Testis (tissue), 3 donors: ENCODE data around the gene LAMP2. TPM values are rescaled to one million over a fixed set of nuclear protein-coding genes. Genes with fewer than 3 reads are reported as not detected.

ENCODE experiments used
- DNase-seq: peaks from one replicate; pipeline ENCODE4 v3.0.0-alpha.2; 2019
- H3K27ac ChIP-seq, 2 donors: fragments of 200-600 bp; sonication (generic); one replicate each; pipeline ENCODE4 v1.5.1; 2019
- H3K27me3 ChIP-seq: fragments of 200-600 bp; sonication (generic); one replicate; pipeline ENCODE4 v1.5.1; 2019
- H3K36me3 ChIP-seq: fragments of 200-600 bp; sonication (generic); one replicate; pipeline ENCODE4 v1.5.1; 2017; ENCODE audit warnings: low read depth; ENCODE audit errors: missing control alignments
- H3K4me1 ChIP-seq: fragments of 200-600 bp; sonication (generic); one replicate; pipeline ENCODE4 v1.5.1; 2019
- H3K4me3 ChIP-seq, 2 donors: fragments of 200-600 bp; sonication (generic); one replicate each; pipeline ENCODE4 v1.5.1; 2017 to 2019
- H3K9me3 ChIP-seq: fragments of 200-600 bp; sonication (generic); one replicate; pipeline ENCODE4 v1.5.1; 2017
- CTCF ChIP-seq, 3 experiments: fragments of 450-650 bp in 2 of 3; fragments of 200-600 bp in 1 of 3; sonication (generic) in 1 of 3; IDR thresholded peaks; one replicate each; pipeline ENCODE4 v1.5.1; 2016 to 2019; ENCODE audit warnings: antibody characterized with exemption in 3 of 3, mild to moderate bottlenecking in 2 of 3, moderate library complexity in 1 of 3
- POLR2A ChIP-seq: fragments of 450-650 bp; IDR thresholded peaks from one replicate; pipeline ENCODE4 v1.6.1; 2017; ENCODE audit warnings: antibody characterized with exemption, mild to moderate bottlenecking, moderate library complexity
- WGBS, 2 donors: methylation state at CpG; one replicate each; pipeline ENCODE4 v1.1.5; 2018; 5-methylcytosine and 5-hydroxymethylcytosine counted together
- intact Hi-C: fragments of 100-400 bp; cut with DNase I; formaldehyde crosslinking; loops from one replicate; pipeline ENCODE4 v1.15.1; 2023; ENCODE audit warnings: low total_unique reads
- polyA plus RNA-seq: library from polyadenylated mRNA; stranded (reverse); fragments of 350-450 nt; fragmentation: Illumina TruSeq; extraction: RNeasy Lipid Tissue Mini Kit (QIAGEN cat#74804); gene quantifications from one replicate; pipeline ENCODE4 v1.2.3, GENCODE V29; 2014; ENCODE audit warnings: low read depth, low replicate concordance; ENCODE audit not compliant: insufficient read depth
- total RNA-seq, 2 donors: library from RNA; depleted of rRNA; stranded (reverse); fragments of >200 nt; gene quantifications; one replicate each; pipeline ENCODE4 v1.2.3, GENCODE V29; 2016

Gene LAMP2
- total and polyA plus RNA-seq, 3 donors from 2014 or later: 86.5 to 130 (median 99.3) TPM

GRCh38 chrX:120406638-120407037 is 62.5 kb downstream of the LAMP2 start:
- 57 to 75% methylated on average over 5 of the region's 5 CpGs for WGBS, 2 donors

GRCh38 chrX:120402369-120402768 is 66.7 kb downstream of the LAMP2 start:
- TF ChIP-seq POLR2A (no peak), CTCF (IDR thresholded peaks at IDR 0.05) (no peak)
- Histone ChIP-seq H3K4me1 (no peaks in the 10 kb centered on the region), H3K4me3 (no peak overlapping the region), H3K9me3 (no peaks in the 10 kb centered on the region), H3K27me3 (no peaks in the 10 kb centered on the region), H3K27ac (no peak overlapping the region), H3K36me3 (no peaks in the 10 kb centered on the region)
- intact Hi-C loops: no loop called here
- 86 to 100% methylated on average over 2 of the region's 2 CpGs for WGBS, 2 donors
- DNase-seq: no peak

More at GRCh38 chrX:120406638-120407037, 62.5 kb downstream of the LAMP2 start:
- intact Hi-C loops: no loop called here
- H3K9me3 ChIP-seq: no peaks in the 10 kb centered on the region
- no peak for TF ChIP-seq POLR2A
- no peak for TF ChIP-seq CTCF (IDR thresholded peaks at IDR 0.05)
- H3K36me3 ChIP-seq: no peaks in the 10 kb centered on the region
- no peak for DNase-seq
- no peak overlapping the region for H3K4me3 ChIP-seq
- no peaks in the 10 kb centered on the region for H3K27me3 ChIP-seq
- no peak overlapping the region for H3K27ac ChIP-seq
- no peaks in the 10 kb centered on the region for H3K4me1 ChIP-seq

GRCh38 chrX:120401301-120401700 is 67.8 kb downstream of the LAMP2 start:
- Histone ChIP-seq H3K36me3 (no peaks in the 10 kb centered on the region), H3K4me3 (no peak overlapping the region), H3K27ac (no peak overlapping the region), H3K27me3 (no peaks in the 10 kb centered on the region), H3K9me3 (no peaks in the 10 kb centered on the region), H3K4me1 (no peaks in the 10 kb centered on the region)
- TF ChIP-seq POLR2A (no peak), CTCF (IDR thresholded peaks at IDR 0.05) (no peak)
- DNase-seq: no peak
- intact Hi-C loops: no loop called here

- no peak for DNase-seq
- intact Hi-C loops: no loop called here
- no peak for TF ChIP-seq CTCF (IDR thresholded peaks at IDR 0.05)
- no peak for TF ChIP-seq POLR2A
- Histone ChIP-seq H3K36me3 (no peaks in the 10 kb centered on the region), H3K27me3 (no peaks in the 10 kb centered on the region), H3K4me3 (no peak overlapping the region), H3K27ac (no peak overlapping the region), H3K4me1 (no peaks in the 10 kb centered on the region), H3K9me3 (no peaks in the 10 kb centered on the region)
- WGBS, 2 donors: 66 to 68% methylated on average over 3 of the region's 3 CpGs
Observed at GRCh38 chrX:120380699-120381098, 88.4 kb downstream of the LAMP2 start.

- Histone ChIP-seq H3K27me3 (no peaks in the 10 kb centered on the region), H3K36me3 (no peaks in the 10 kb centered on the region), H3K4me1 (no peaks in the 10 kb centered on the region), H3K27ac (no peak overlapping the region), H3K9me3 (no peaks in the 10 kb centered on the region), H3K4me3 (no peak overlapping the region)
- intact Hi-C loops: no loop called here
- DNase-seq: no peak
- 60 to 81% methylated on average over 2 to 6 of the region's 6 CpGs for WGBS, 2 donors
- no peak for TF ChIP-seq CTCF (IDR thresholded peaks at IDR 0.05)
- TF ChIP-seq POLR2A: no peak
Observed at GRCh38 chrX:120379937-120380681, 89.0 kb downstream of the LAMP2 start.
